Pancreas (tissue), 10 donors: ENCODE measurements around the gene NXPE2. TPM values are rescaled to one million over a fixed set of nuclear protein-coding genes. Genes with fewer than 3 reads are reported as not detected.

Source experiments
- ATAC-seq, 4 donors: fragments of 200-7000 bp; cut with Tn5 transposase; one replicate each; pipeline versions ENCODE4 v1.8.0 to v1.9.1; 2020; ENCODE audit warnings: mild to moderate bottlenecking in 4 of 4, moderate library complexity in 4 of 4
- DNase-seq, 6 donors: peaks; one replicate each; pipeline ENCODE4 v3.0.0-alpha.2; 2020
- FAIRE-seq: peaks from 2 replicates; lab custom pipeline; 2012; peaks lifted over from hg19 to GRCh38; lab: Jason Lieb, UNC
- H3K27ac ChIP-seq, 4 donors: fragments of 200-600 bp; sonication (generic); 1 replicate in 3 of 4; 2 replicates in 1 of 4; pipeline versions ENCODE4 v1.5.0 to v1.8.0; 2020
- H3K27me3 ChIP-seq, 4 donors: fragments of 200-600 bp; one replicate each; pipeline ENCODE4 v1.8.0; 2021
- H3K36me3 ChIP-seq, 3 donors: fragments of 200-600 bp; sonication (generic) in 1 of 3; one replicate each; pipeline versions ENCODE4 v1.5.0 to v1.8.0; 2020 to 2021
- H3K4me1 ChIP-seq, 3 donors: fragments of 200-600 bp; one replicate each; pipeline ENCODE4 v1.8.0; 2021
- H3K4me3 ChIP-seq, 4 donors: fragments of 200-600 bp; sonication (generic) in 2 of 4; one replicate each; pipeline versions ENCODE4 v1.5.0 to v1.8.0; 2020 to 2021
- H3K9me3 ChIP-seq, 4 donors: fragments of 200-600 bp; one replicate each; pipeline ENCODE4 v1.8.0; 2021
- WGBS, 2 donors: extraction: QIAGEN DNeasy Blood & Tissue Kit; methylation state at CpG; one replicate each; pipeline ENCODE4 v1.1.7; 2013; 5-methylcytosine and 5-hydroxymethylcytosine counted together
- intact Hi-C, 3 donors: fragments of 100-400 bp; cut with DNase I; formaldehyde crosslinking; loops; one replicate each; pipeline versions ENCODE4 v1.11.1 to v1.14.2; 2022
- polyA plus RNA-seq, 2 donors: library from polyadenylated mRNA; stranded (reverse); fragments of 200-250 nt; gene quantifications; one replicate each; pipeline ENCODE4 v1.2.3, GENCODE V29; 2013
- total RNA-seq, 6 donors: library from RNA; stranded (reverse); fragmentation: NEBNext Ultra II Directional in 4 of 6; extraction: Animal tissue kit (Norgen Biotek cat#: 25700) in 4 of 6; gene quantifications; one replicate each; pipeline versions ENCODE4 v1.2.1 to v1.2.4, GENCODE V29; 2021 to 2023
- TF ChIP-seq, protein P1 (sequence below), 4 donors: fragments of 200-600 bp; sonication (generic) in 3 of 4; IDR thresholded peaks; one replicate each; pipeline versions ENCODE4 v1.5.0 to v1.8.0; 2021; ENCODE audit warnings: antibody characterized with exemption in 4 of 4
- donor health status: healthy with polysubstance abuse.
- donor health status: DM: no; HTN: no; CAD: no; lungs with moderate emphysema.
- donor health status: DM: no; HTN: no; CAD: no.
- donor health status: control.
- donor health status: control.
- donor health status: Bipolar disorder and iron deficiency.
- donor health status: DM: yes; HTN: yes; CAD: no.
- donor health status: DM: no; HTN: no; CAD: no.
- donor health status: DM: no; HTN: no; CAD: no.
- donor health status: DM: yes; HTN: yes; CAD: no.

NXPE2 gene
- total and polyA plus RNA-seq, 8 donors, result not detected

DNA sequence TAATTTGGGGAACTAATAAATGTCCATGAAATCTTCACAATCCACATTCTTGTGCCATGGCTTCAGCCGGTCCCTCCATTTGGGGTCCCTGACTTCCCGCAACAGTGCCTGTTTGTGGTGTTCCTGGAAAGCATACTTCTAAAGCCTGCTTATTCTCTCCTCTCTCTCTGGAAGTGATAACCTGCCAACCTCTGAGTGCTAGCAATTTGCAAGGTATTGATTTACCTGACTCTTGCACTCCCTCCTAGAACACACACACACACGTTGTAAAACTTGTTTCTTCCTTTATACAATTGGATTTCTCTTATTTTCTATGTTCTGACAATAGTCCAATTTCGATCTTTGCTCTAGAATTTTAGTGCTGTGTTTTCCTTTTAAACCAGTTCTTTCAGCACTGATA, 58.5 kb downstream of the NXPE2 start:
- FAIRE-seq (no peak), ATAC-seq (no peak), DNase-seq (no peak)
- Histone ChIP-seq H3K27ac (no peak overlapping the region), H3K4me1 (no peaks in the 10 kb centered on the region), H3K9me3 (no peaks in the 10 kb centered on the region), H3K27me3 (no peaks in the 10 kb centered on the region), H3K4me3 (no peak overlapping the region), H3K36me3 (no peaks in the 10 kb centered on the region)
- TF ChIP-seq, protein P1, sequence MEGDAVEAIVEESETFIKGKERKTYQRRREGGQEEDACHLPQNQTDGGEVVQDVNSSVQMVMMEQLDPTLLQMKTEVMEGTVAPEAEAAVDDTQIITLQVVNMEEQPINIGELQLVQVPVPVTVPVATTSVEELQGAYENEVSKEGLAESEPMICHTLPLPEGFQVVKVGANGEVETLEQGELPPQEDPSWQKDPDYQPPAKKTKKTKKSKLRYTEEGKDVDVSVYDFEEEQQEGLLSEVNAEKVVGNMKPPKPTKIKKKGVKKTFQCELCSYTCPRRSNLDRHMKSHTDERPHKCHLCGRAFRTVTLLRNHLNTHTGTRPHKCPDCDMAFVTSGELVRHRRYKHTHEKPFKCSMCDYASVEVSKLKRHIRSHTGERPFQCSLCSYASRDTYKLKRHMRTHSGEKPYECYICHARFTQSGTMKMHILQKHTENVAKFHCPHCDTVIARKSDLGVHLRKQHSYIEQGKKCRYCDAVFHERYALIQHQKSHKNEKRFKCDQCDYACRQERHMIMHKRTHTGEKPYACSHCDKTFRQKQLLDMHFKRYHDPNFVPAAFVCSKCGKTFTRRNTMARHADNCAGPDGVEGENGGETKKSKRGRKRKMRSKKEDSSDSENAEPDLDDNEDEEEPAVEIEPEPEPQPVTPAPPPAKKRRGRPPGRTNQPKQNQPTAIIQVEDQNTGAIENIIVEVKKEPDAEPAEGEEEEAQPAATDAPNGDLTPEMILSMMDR (IDR thresholded peaks at IDR 0.05), result no peak
- WGBS, 2 donors, result 20 to 33% methylated on average over 4 of the region's 4 CpGs
- intact Hi-C loops, result no loop called here

DNA sequence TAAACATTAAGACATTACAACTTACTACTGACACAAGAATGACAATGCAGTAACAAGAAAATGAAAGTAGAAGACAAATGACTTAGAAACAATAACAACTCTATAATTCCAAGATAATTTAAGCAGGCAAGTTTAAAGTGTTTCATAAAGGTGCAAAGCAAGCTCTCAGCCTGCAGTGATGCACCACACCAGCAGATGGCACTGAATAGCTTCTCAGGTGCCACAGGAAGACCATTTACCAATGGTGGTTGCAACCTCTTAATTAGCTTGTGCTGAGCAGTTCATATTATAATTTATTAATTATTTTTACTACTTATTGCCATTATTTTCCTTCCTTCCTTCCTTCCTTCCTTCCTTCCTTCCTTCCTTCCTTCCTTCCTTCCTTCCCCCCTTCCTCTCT, 60.6 kb downstream of the NXPE2 start:
- H3K36me3 ChIP-seq, result no peaks in the 10 kb centered on the region
- FAIRE-seq (peak; percentile 45), ATAC-seq (peak in 3 of 4 donors; percentile 64 to 81 (median 74)), DNase-seq (peak in 3 of 6 donors; percentile 11 to 41 (median 20))
- H3K4me3 ChIP-seq, result no peak overlapping the region
- no peak overlapping the region for H3K27ac ChIP-seq
- H3K4me1 ChIP-seq, result no peaks in the 10 kb centered on the region
- intact Hi-C loops, result no loop called here
- H3K27me3 ChIP-seq, result no peaks in the 10 kb centered on the region
- H3K9me3 ChIP-seq, result no peaks in the 10 kb centered on the region
- TF ChIP-seq, protein P1 (IDR thresholded peaks at IDR 0.05), result peak; percentile 48 to 59 (median 54)

DNA sequence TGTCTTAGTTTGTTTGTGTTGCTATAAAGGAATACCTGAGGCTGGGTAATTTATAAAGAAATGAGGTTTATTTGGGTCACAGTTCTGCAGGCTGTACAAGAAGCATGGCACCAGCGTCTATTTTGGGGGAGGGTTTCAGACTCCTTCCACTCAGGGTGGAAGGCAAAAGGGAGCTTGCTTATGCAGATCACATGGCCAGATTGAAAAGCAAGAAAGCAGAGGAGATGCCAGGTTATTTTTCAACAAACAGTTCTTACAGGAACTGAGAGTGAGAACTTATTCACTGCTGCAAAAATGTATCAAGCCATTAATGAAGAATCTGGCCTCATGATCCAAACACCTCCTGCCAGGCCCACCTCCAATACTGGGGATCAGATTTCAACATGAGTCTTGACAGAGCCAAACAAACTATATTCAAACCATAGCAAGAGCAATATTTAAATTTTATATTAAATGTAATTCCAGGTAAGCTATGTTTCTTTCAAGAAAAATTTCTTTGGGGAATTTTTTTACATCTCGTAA, 66.9 kb downstream of the NXPE2 start:
- Histone ChIP-seq H3K4me3 (no peak overlapping the region), H3K9me3 (no peaks in the 10 kb centered on the region), H3K36me3 (no peaks in the 10 kb centered on the region), H3K27ac (no peak overlapping the region), H3K4me1 (no peaks in the 10 kb centered on the region), H3K27me3 (no peaks in the 10 kb centered on the region)
- TF ChIP-seq, protein P1 (IDR thresholded peaks at IDR 0.05), result no peak
- FAIRE-seq (no peak), DNase-seq (no peak), ATAC-seq (no peak)
- intact Hi-C loops, result no loop called here
- 73 to 86% methylated on average over 2 of the region's 2 CpGs for WGBS, 2 donors

DNA sequence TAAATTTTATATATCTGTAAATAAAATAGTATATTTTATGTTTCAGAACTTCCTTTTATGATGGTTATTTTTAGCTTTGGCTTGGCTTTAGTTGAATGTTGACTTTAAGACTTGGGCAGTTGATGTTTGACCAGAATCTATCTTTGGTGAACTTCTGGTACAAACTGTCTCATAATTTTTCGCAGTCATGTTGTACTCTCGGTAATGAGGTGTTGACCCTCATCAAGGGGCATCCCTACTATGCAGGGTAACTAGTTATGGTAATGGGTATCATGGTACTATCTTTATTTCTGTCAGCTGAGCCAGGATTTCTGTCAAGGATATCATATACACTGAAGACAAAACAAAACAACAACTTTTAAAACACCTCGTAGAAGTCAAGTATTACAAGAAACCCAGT, 67.7 kb downstream of the NXPE2 start:
- Histone ChIP-seq H3K4me3 (no peak overlapping the region), H3K36me3 (no peaks in the 10 kb centered on the region), H3K27me3 (no peaks in the 10 kb centered on the region), H3K4me1 (no peaks in the 10 kb centered on the region), H3K27ac (no peak overlapping the region), H3K9me3 (no peaks in the 10 kb centered on the region)
- no peak for FAIRE-seq
- no peak for ATAC-seq
- TF ChIP-seq, protein P1 (IDR thresholded peaks at IDR 0.05), result no peak
- intact Hi-C loops, result no loop called here
- DNase-seq, result no peak
- 44 to 53% methylated on average over 3 of the region's 3 CpGs for WGBS, 2 donors

Other genes starting within 250 kb of the NXPE2 start
- 10 to 100 TPM; 24.0 to 36.4 (median 29.1) TPM for gene REXO2, start 239.1 kb upstream of the NXPE2 start, total RNA-seq
- gene REXO2, start 239.1 kb upstream of the NXPE2 start, polyA plus RNA-seq, result 10 to 100 TPM; 26.9 to 41.1 TPM
- gene NXPE1, start 118.6 kb upstream of the NXPE2 start, total RNA-seq, result under 1 TPM in 1 of 6 donors, not detected in 5; 0.09 TPM
- not detected for gene NXPE1, start 118.6 kb upstream of the NXPE2 start, polyA plus RNA-seq
- not detected for gene NXPE4, start 82.7 kb upstream of the NXPE2 start, total RNA-seq
- not detected for gene NXPE4, start 82.7 kb upstream of the NXPE2 start, polyA plus RNA-seq